OCI-LY7 (cell line): ENCODE data around the gene NXPH1. TPM values are rescaled to one million over a fixed set of nuclear protein-coding genes. Genes with fewer than 3 reads are reported as not detected.

Experiments
- BruUV-seq: library from RNA; stranded (reverse); fragments of 400-500 nt; replicated peaks from 2 replicates; lab custom pipeline; 2021; lab: Mats Ljungman, UMichigan
- CTCF ChIA-PET: fragments of 300-600 bp; sonication (Branson Sonifier 250); formaldehyde crosslinking; loops from one replicate; lab custom pipeline; 2022; ENCODE audit warnings: antibody characterized with exemption; ENCODE audit not compliant: unreplicated experiment; lab: Charles Lee
- POLR2A ChIA-PET: fragments of 300-600 bp; sonication (Branson Sonifier 250); formaldehyde crosslinking; loops from one replicate; lab custom pipeline; 2022; ENCODE audit warnings: antibody characterized with exemption; lab: Charles Lee
- DNase-seq: peaks from one replicate; pipeline ENCODE4 v3.0.0-alpha.2; 2015; ENCODE audit warnings: low spot score
- H2AFZ ChIP-seq: fragments of 200-600 bp; sonication (generic), shearing (Covaris generic); 2 replicates; pipeline ENCODE4 v1.6.1; 2014; ENCODE audit warnings: mild to moderate bottlenecking, antibody characterized with exemption, low read length, moderate library complexity
- H3K27ac ChIP-seq: fragments of 200-600 bp; sonication (generic); 2 replicates; pipeline ENCODE4 v1.5.1; 2014; ENCODE audit warnings: mixed run types, low read depth, mild to moderate bottlenecking, moderate library complexity, low read length, inconsistent platforms; ENCODE audit not compliant: poor library complexity, severe bottlenecking
- H3K36me3 ChIP-seq: fragments of 200-600 bp; sonication (generic); 2 replicates; pipeline ENCODE4 v1.6.1; 2014; ENCODE audit warnings: mild to moderate bottlenecking, antibody characterized with exemption, low read length, moderate library complexity, mixed read lengths; ENCODE audit not compliant: insufficient read depth
- H3K4me1 ChIP-seq: fragments of 200-600 bp; sonication (generic); 2 replicates; pipeline ENCODE4 v1.5.1; 2014; ENCODE audit warnings: mild to moderate bottlenecking, low read length; ENCODE audit not compliant: insufficient read depth, poor library complexity, severe bottlenecking
- H3K4me2 ChIP-seq: fragments of 200-600 bp; sonication (generic); 2 replicates; pipeline ENCODE4 v1.6.1; 2014; ENCODE audit warnings: mild to moderate bottlenecking, low read length
- H3K4me3 ChIP-seq: fragments of 200-600 bp; sonication (generic); 2 replicates; pipeline ENCODE4 v1.5.1; 2014; ENCODE audit warnings: mild to moderate bottlenecking, low read depth, low read length; ENCODE audit not compliant: poor library complexity, severe bottlenecking
- H3K79me2 ChIP-seq: fragments of 200-600 bp; sonication (generic); 2 replicates; pipeline ENCODE4 v1.6.1; 2016; ENCODE audit warnings: low read depth, mild to moderate bottlenecking, low read length, moderate library complexity, mixed read lengths; ENCODE audit not compliant: insufficient read depth
- H3K9me2 ChIP-seq: fragments of 200-600 bp; sonication (generic); 2 replicates; pipeline ENCODE4 v1.6.1; 2016; ENCODE audit warnings: mild to moderate bottlenecking, low read length, mixed read lengths; ENCODE audit not compliant: insufficient read depth
- H3K9me3 ChIP-seq: fragments of 200-600 bp; sonication (generic); 2 replicates; pipeline ENCODE4 v1.6.1; 2014; ENCODE audit warnings: mild to moderate bottlenecking, mixed run types, low read length, mixed read lengths
- H4K20me1 ChIP-seq: fragments of 200-600 bp; sonication (generic); 2 replicates; pipeline ENCODE4 v1.6.1; 2014; ENCODE audit warnings: mild to moderate bottlenecking, antibody characterized with exemption, low read length, moderate library complexity, mixed read lengths; ENCODE audit not compliant: insufficient read depth
- EZH2phosphoT487 ChIP-seq: fragments of 200-600 bp; sonication (generic); IDR thresholded peaks from 2 replicates; pipeline ENCODE4 v1.6.1; 2018; ENCODE audit warnings: low read depth, borderline replicate concordance, mild to moderate bottlenecking, mixed run types, antibody characterized with exemption, low read length, moderate library complexity, mixed read lengths
- intact Hi-C: fragments of 100-400 bp; cut with micrococcal nuclease; formaldehyde crosslinking; loops from one replicate; pipeline ENCODE4 v1.10.0; 2022; ENCODE audit not compliant: unreplicated experiment
- total RNA-seq, 2 experiments: library from RNA; depleted of rRNA in 1 of 2; stranded (reverse); fragments of >200 nt in 1 of 2; shearing (Covaris generic) in 1 of 2; gene quantifications; 2 replicates each; pipeline ENCODE4 v1.2.3, GENCODE V29; 2014 to 2022
- TF ChIP-seq, protein P1 (sequence below): fragments of 200-600 bp; sonication (generic); conservative IDR thresholded peaks from 2 replicates; pipeline ENCODE4 v1.5.1; 2014; ENCODE audit warnings: mild to moderate bottlenecking, antibody characterized with exemption, low read length, moderate library complexity, mixed read lengths

NXPH1 gene
- total RNA-seq, 2 experiments from 2014 or later: not detected

DNA sequence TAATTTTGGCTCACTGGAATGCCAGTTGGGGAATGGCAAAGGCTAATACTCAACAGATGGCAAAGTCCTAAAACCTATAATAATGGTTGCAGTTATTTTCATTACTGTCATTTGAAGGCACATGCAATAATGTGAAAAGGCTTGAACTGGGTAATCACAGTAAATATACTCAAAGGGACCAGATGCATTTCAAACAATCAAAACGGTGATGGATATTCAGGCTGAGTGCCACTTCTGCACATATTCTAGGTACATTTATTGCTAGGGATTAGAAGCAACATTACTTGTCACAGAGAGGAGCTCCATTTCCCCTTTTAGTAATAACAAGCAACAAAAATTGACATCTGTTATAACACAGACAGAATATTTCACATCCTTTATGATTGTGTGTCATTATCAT, 171.8 kb downstream of the NXPH1 start:
- no peaks in the 10 kb centered on the region for H3K79me2 ChIP-seq
- BruUV-seq: no TSS peak
- no peak overlapping the region for H3K4me2 ChIP-seq
- H2AFZ ChIP-seq: no peak overlapping the region
- no peak overlapping the region for H3K27ac ChIP-seq
- POLR2A ChIA-PET: no interaction called here
- no peaks in the 10 kb centered on the region for H3K9me3 ChIP-seq
- H3K9me2 ChIP-seq: no peaks in the 10 kb centered on the region
- CTCF ChIA-PET: no interaction called here
- no peaks in the 10 kb centered on the region for H3K4me1 ChIP-seq
- intact Hi-C loops: no loop called here
- H3K4me3 ChIP-seq: no peak overlapping the region
- TF ChIP-seq, protein P1, sequence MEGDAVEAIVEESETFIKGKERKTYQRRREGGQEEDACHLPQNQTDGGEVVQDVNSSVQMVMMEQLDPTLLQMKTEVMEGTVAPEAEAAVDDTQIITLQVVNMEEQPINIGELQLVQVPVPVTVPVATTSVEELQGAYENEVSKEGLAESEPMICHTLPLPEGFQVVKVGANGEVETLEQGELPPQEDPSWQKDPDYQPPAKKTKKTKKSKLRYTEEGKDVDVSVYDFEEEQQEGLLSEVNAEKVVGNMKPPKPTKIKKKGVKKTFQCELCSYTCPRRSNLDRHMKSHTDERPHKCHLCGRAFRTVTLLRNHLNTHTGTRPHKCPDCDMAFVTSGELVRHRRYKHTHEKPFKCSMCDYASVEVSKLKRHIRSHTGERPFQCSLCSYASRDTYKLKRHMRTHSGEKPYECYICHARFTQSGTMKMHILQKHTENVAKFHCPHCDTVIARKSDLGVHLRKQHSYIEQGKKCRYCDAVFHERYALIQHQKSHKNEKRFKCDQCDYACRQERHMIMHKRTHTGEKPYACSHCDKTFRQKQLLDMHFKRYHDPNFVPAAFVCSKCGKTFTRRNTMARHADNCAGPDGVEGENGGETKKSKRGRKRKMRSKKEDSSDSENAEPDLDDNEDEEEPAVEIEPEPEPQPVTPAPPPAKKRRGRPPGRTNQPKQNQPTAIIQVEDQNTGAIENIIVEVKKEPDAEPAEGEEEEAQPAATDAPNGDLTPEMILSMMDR: no peak
- TF ChIP-seq EZH2phosphoT487: no peak
- no peaks in the 10 kb centered on the region for H3K36me3 ChIP-seq
- DNase-seq: no peak
- H4K20me1 ChIP-seq: no peaks in the 10 kb centered on the region

DNA sequence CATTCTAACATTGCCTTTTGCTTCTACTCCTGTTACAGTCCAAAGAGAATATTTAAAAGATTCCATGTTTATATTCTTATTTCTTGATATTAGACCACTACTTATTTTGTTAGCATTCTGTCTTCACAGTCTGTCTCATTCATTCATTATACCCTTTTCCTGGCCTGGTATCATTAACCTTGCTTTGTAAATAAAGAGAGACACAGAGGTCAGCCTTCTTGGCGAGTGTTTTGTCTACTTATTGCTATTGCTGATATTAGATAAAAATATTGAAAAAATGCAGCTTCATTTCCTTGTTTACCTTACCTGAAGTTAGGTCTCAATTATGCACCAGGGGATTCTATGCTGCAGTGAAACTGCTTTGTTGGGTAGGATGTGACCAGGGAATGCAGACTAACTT, 179.2 kb downstream of the NXPH1 start:
- Histone ChIP-seq H3K4me1 (no peaks in the 10 kb centered on the region), H3K27ac (no peak overlapping the region), H3K4me3 (no peak overlapping the region), H3K9me3 (no peaks in the 10 kb centered on the region), H3K36me3 (no peaks in the 10 kb centered on the region), H2AFZ (no peak overlapping the region), H3K4me2 (no peak overlapping the region), H4K20me1 (no peaks in the 10 kb centered on the region), H3K79me2 (no peaks in the 10 kb centered on the region), H3K9me2 (no peaks in the 10 kb centered on the region)
- intact Hi-C loops: no loop called here
- ChIA-PET POLR2A (no interaction called here), CTCF (no interaction called here)
- BruUV-seq: no TSS peak
- TF ChIP-seq, protein P1: no peak
- no peak for TF ChIP-seq EZH2phosphoT487
- no peak for DNase-seq

DNA sequence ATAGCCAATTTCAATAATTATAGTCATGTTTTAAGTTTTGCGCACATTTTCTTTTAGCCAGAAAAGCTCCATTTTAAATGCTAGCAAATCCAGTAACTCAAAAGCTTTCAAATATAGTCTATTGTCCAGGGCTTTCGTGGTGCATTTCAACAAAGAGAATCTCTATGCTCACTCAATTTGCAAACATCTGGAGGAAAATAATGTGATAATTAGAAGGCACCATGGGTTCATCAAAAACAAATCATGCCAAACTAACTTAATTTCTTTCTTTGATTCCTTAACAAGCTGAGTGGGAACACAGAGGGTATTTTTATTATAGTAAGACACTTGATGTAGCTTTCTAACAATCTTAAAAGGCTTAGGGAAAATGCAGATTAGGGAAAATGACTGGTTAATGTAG, 179.8 kb downstream of the NXPH1 start:
- H3K36me3 ChIP-seq: no peaks in the 10 kb centered on the region
- H3K79me2 ChIP-seq: no peaks in the 10 kb centered on the region
- H3K27ac ChIP-seq: no peak overlapping the region
- CTCF ChIA-PET: no interaction called here
- H3K9me3 ChIP-seq: no peaks in the 10 kb centered on the region
- BruUV-seq: no TSS peak
- no peaks in the 10 kb centered on the region for H3K4me1 ChIP-seq
- TF ChIP-seq EZH2phosphoT487: no peak
- TF ChIP-seq, protein P1: no peak
- no peak overlapping the region for H2AFZ ChIP-seq
- H3K4me3 ChIP-seq: no peak overlapping the region
- H3K4me2 ChIP-seq: no peak overlapping the region
- no peaks in the 10 kb centered on the region for H3K9me2 ChIP-seq
- H4K20me1 ChIP-seq: no peaks in the 10 kb centered on the region
- intact Hi-C loops: no loop called here
- no peak for DNase-seq
- POLR2A ChIA-PET: no interaction called here
